ENCODE results near the gene STAT4. TPM values are rescaled to one million over a fixed set of nuclear protein-coding genes. Genes with fewer than 3 reads are reported as not detected.
A peak's percentile ranks its signal among the peaks of the same experiment; 100 is the strongest.

STAT4 gene
- total RNA-seq, 1 experiment from 2014 or later = 0.44 TPM

GRCh38 chr2:190990132-190990531, 160.7 kb downstream of the STAT4 start:
- H3K36me3 Mint-ChIP-seq = peaks cover 77% of the 10 kb centered on the region
- ChIA-PET CTCF (no interaction called here), POLR2A (no interaction called here)

GRCh38 chr2:190988910-190989309, 161.9 kb downstream of the STAT4 start:
- no peaks in the 10 kb centered on the region for H3K9me3 Mint-ChIP-seq
- H3K36me3 Mint-ChIP-seq = peaks cover 79% of the 10 kb centered on the region
- H3K27ac Mint-ChIP-seq = no peak overlapping the region
- no peak overlapping the region for H3K4me3 Mint-ChIP-seq
- TF ChIP-seq FOXJ3 (CRISPR knock-in tag; IDR thresholded peaks at IDR 0.05; ENCODE audit: borderline replicate concordance) (no peak), ZNF263 (CRISPR knock-in tag; IDR thresholded peaks at IDR 0.05; ENCODE audit: low read depth) (no peak), E2F1 (CRISPR knock-in tag; IDR thresholded peaks at IDR 0.05) (no peak), ZNF317 (CRISPR knock-in tag; IDR thresholded peaks at IDR 0.05; ENCODE audit: borderline replicate concordance, low read depth) (no peak), SP1 (CRISPR knock-in tag; conservative IDR thresholded peaks at IDR 0.05) (no peak), CREM (CRISPR knock-in tag; IDR thresholded peaks at IDR 0.05) (no peak), RORB (CRISPR knock-in tag; IDR thresholded peaks at IDR 0.05) (no peak), ZNF138 (CRISPR knock-in tag; conservative IDR thresholded peaks at IDR 0.05) (no peak), FOXP4 (CRISPR knock-in tag; IDR thresholded peaks at IDR 0.05) (no peak), GTF2I (CRISPR knock-in tag; conservative IDR thresholded peaks at IDR 0.05) (no peak)
- ATAC-seq (no peak), DNase-seq (ENCODE audit: low spot score) (no peak)
- 0 out of 2 replicates have a peak, but pooled peaks cover 2% of the 10 kb centered on the region for H3K4me1 Mint-ChIP-seq
- H3K27me3 Mint-ChIP-seq (ENCODE audit: low read depth) = no peaks in the 10 kb centered on the region
- ChIA-PET CTCF (no interaction called here), POLR2A (no interaction called here)

More at GRCh38 chr2:190990132-190990531, 160.7 kb downstream of the STAT4 start:
- ATAC-seq (no peak), DNase-seq (ENCODE audit: low spot score) (no peak)
- no peak for TF ChIP-seq NR1H2 (CRISPR knock-in tag; IDR thresholded peaks at IDR 0.05)
- no peak for TF ChIP-seq ESRRA (CRISPR knock-in tag; IDR thresholded peaks at IDR 0.05; ENCODE audit: borderline replicate concordance)
- TF ChIP-seq ATF3 (CRISPR knock-in tag; conservative IDR thresholded peaks at IDR 0.05) = no peak
- TF ChIP-seq JAZF1 (CRISPR knock-in tag; IDR thresholded peaks at IDR 0.05) = no peak
- no peak for TF ChIP-seq FOXP4 (CRISPR knock-in tag; IDR thresholded peaks at IDR 0.05)
- no peak overlapping the region for H3K4me3 Mint-ChIP-seq
- H3K27ac Mint-ChIP-seq = no peak overlapping the region
- 0 out of 2 replicates have a peak, but pooled peaks cover 2% of the 10 kb centered on the region for H3K4me1 Mint-ChIP-seq
- no peaks in the 10 kb centered on the region for H3K9me3 Mint-ChIP-seq
- H3K27me3 Mint-ChIP-seq (ENCODE audit: low read depth) = no peaks in the 10 kb centered on the region

GRCh38 chr2:190987938-190988337, 162.9 kb downstream of the STAT4 start:
- Mint-ChIP-seq H3K36me3 (peaks cover 78% of the 10 kb centered on the region), H3K4me1 (0 out of 2 replicates have a peak, but pooled peaks cover 2% of the 10 kb centered on the region), H3K27ac (0 out of 2 replicates have a peak overlapping the region, but pooled peaks have one; percentile 33), H3K27me3 (ENCODE audit: low read depth) (no peaks in the 10 kb centered on the region), H3K9me3 (no peaks in the 10 kb centered on the region), H3K4me3 (no peak overlapping the region)
- CTCF ChIA-PET = interaction anchor here (0.9 kb wide), 1 partner anchor 8 kb away, joined by 3 read pairs; no protein-coding TSS in a partner anchor
- no peak for ATAC-seq
- DNase-seq (ENCODE audit: low spot score) = no peak
- POLR2A ChIA-PET = interaction anchor here (0.5 kb wide), 1 partner anchor 69 kb away, joined by 4 read pairs; no protein-coding TSS in a partner anchor
- TF ChIP-seq ELF4 (CRISPR knock-in tag; IDR thresholded peaks at IDR 0.05; ENCODE audit: low read depth) (no peak), ZMAT4 (CRISPR knock-in tag; IDR thresholded peaks at IDR 0.05) (no peak), TCF7 (CRISPR knock-in tag; IDR thresholded peaks at IDR 0.05; ENCODE audit: low read depth) (no peak), ESRRA (CRISPR knock-in tag; IDR thresholded peaks at IDR 0.05; ENCODE audit: borderline replicate concordance) (no peak), GTF2I (CRISPR knock-in tag; conservative IDR thresholded peaks at IDR 0.05) (no peak), FOXP4 (CRISPR knock-in tag; IDR thresholded peaks at IDR 0.05) (no peak), SP1 (CRISPR knock-in tag; conservative IDR thresholded peaks at IDR 0.05) (no peak), SOX15 (CRISPR knock-in tag; IDR thresholded peaks at IDR 0.05) (no peak), FOXP1 (CRISPR knock-in tag; IDR thresholded peaks at IDR 0.05; ENCODE audit: borderline replicate concordance) (no peak), ZNF425 (CRISPR knock-in tag; conservative IDR thresholded peaks at IDR 0.05) (no peak)
